HFF-Myc (cell line): ENCODE measurements around the gene FBXO22.

Experiments used
- DNase-seq: peaks from one replicate; pipeline ENCODE4 v3.0.0-alpha.2; 2011; ENCODE audit warnings: low read depth; ENCODE audit errors: extremely low read depth
- H3K4me3 ChIP-seq: replicated peaks from 2 replicates; pipeline ENCODE4 v1.5.1; 2011; ENCODE audit warnings: low read depth, mild to moderate bottlenecking, control low read depth, low read length
- CTCF ChIP-seq: IDR thresholded peaks from 2 replicates; pipeline ENCODE4 v1.5.1; 2012; ENCODE audit warnings: mild to moderate bottlenecking, low read depth, low read length, control low read depth; ENCODE audit errors: missing control alignments

The FBXO22 gene

GRCh38 chr15:75918135-75918534, 14.5 kb downstream of the FBXO22 start:
- TF ChIP-seq CTCF = no peak
- no peak for DNase-seq
- no peak overlapping the region for H3K4me3 ChIP-seq

GRCh38 chr15:75920079-75920478, 16.4 kb downstream of the FBXO22 start:
- DNase-seq = no peak
- no peak overlapping the region for H3K4me3 ChIP-seq

GRCh38 chr15:75921732-75922703, 18.3 kb downstream of the FBXO22 start:
- TF ChIP-seq CTCF = peak; percentile 37
- no peak overlapping the region for H3K4me3 ChIP-seq
- peak; percentile 54 for DNase-seq

More at GRCh38 chr15:75920079-75920478, 16.4 kb downstream of the FBXO22 start:
- no peak for TF ChIP-seq CTCF

GRCh38 chr15:75923756-75924155, 20.1 kb downstream of the FBXO22 start:
- no peak for DNase-seq
- TF ChIP-seq CTCF = no peak
- no peak overlapping the region for H3K4me3 ChIP-seq

- DNase-seq = no peak
- TF ChIP-seq CTCF = no peak
- no peak overlapping the region for H3K4me3 ChIP-seq
These were observed 20.9 kb downstream of the FBXO22 start for GRCh38 chr15:75924576-75924975.

- TF ChIP-seq CTCF = no peak
- no peak for DNase-seq
These were observed 21.8 kb downstream of the FBXO22 start for GRCh38 chr15:75925440-75925839.

More at GRCh38 chr15:75925440-75925839, 21.8 kb downstream of the FBXO22 start:
- H3K4me3 ChIP-seq = no peak overlapping the region
